HEK293 (cell line): ENCODE results near the gene MEIKIN.

ENCODE experiments used
- CTCF ChIP-seq: fragments of 450-650 bp; formaldehyde crosslinking; IDR thresholded peaks from 2 replicates; pipeline ENCODE4 v1.5.1; 2016; ENCODE audit warnings: missing biosample characterization, missing genetic modification characterization
- PBX3 ChIP-seq: sonication (generic); formaldehyde crosslinking; IDR thresholded peaks from 2 replicates; pipeline ENCODE4 v1.8.1; 2022; ENCODE audit warnings: mild to moderate bottlenecking, moderate library complexity, missing genetic modification reagents
- ZNF274 ChIP-seq, 2 experiments: fragments of 200-500 bp in 1 of 2; fragments of 450-650 bp in 1 of 2; sonication (Bioruptor generic) in 1 of 2; formaldehyde crosslinking in 1 of 2; IDR thresholded peaks; 2 replicates each; pipeline versions ENCODE4 v1.5.1 to v1.6.1; 2014 to 2016; ENCODE audit warnings: borderline replicate concordance in 1 of 2, inconsistent platforms in 1 of 2, low read length in 1 of 2, missing biosample characterization in 1 of 2, missing genetic modification characterization in 1 of 2
- ZNF335 ChIP-seq: fragments of 450-650 bp; formaldehyde crosslinking; conservative IDR thresholded peaks from 2 replicates; pipeline ENCODE4 v1.5.1; 2016; ENCODE audit warnings: missing biosample characterization, missing genetic modification characterization
- ZNF610 ChIP-seq: fragments of 450-650 bp; formaldehyde crosslinking; IDR thresholded peaks from 2 replicates; pipeline ENCODE4 v1.5.1; 2016; ENCODE audit warnings: missing biosample characterization, missing genetic modification characterization, borderline replicate concordance

- TF ChIP-seq ZNF274 (IDR thresholded peaks at IDR 0.05; ENCODE audit: low read length) (no peak), ZNF274 (tag by site-specific recombination; IDR thresholded peaks at IDR 0.05; ENCODE audit: borderline replicate concordance) (no peak), ZNF335 (tag by site-specific recombination) (no peak), CTCF (tag by site-specific recombination) (no peak), ZNF610 (tag by site-specific recombination) (no peak), PBX3 (CRISPR knock-in tag) (no peak)
These were observed 40.9 kb upstream of the MEIKIN start for GRCh38 chr5:131986161-131986912.
